CD4-positive, alpha-beta T cell (primary cell): Measurements from ENCODE around the gene TCAP. TPM values are rescaled to one million over a fixed set of nuclear protein-coding genes. Genes with fewer than 3 reads are reported as not detected.

Source experiments
- ATAC-seq: fragments of 200-7000 bp; cut with Tn5 transposase; one replicate; pipeline ENCODE4 v1.10.0; 2022; ENCODE audit warnings: mild to moderate bottlenecking; ENCODE audit not compliant: poor library complexity
- CTCF ChIA-PET: fragments of 350-600 bp; sonication (Branson Sonifier 250); formaldehyde crosslinking; loops from one replicate; lab custom pipeline; 2021; ENCODE audit warnings: antibody characterized with exemption, inconsistent platforms; lab: Charles Lee
- POLR2A ChIA-PET: fragments of 350-600 bp; sonication (Branson Sonifier 250); formaldehyde crosslinking; loops from one replicate; lab custom pipeline; 2021; ENCODE audit warnings: antibody characterized with exemption, inconsistent platforms; lab: Charles Lee
- DNase-seq, 14 experiments: peaks; one replicate each; pipeline ENCODE4 v3.0.0-alpha.2; 2013 to 2020; ENCODE audit warnings: mixed read lengths in 2 of 14
- H3K27ac ChIP-seq, 2 donors: one replicate each; pipeline versions ENCODE4 v1.5.1 to v1.7.0; 2013; ENCODE audit warnings: low read length in 2 of 2, low read depth in 1 of 2, mild to moderate bottlenecking in 1 of 2
- H3K27me3 ChIP-seq, 2 experiments: 1 replicate in 1 of 2; 2 replicates in 1 of 2; pipeline versions ENCODE4 v1.6.1 to v1.7.0; 2013; ENCODE audit warnings: low read length in 2 of 2, control low read depth in 1 of 2, mild to moderate bottlenecking in 1 of 2, moderate library complexity in 1 of 2; ENCODE audit not compliant: insufficient read depth in 2 of 2, control insufficient read depth in 1 of 2
- H3K36me3 ChIP-seq: one replicate; pipeline ENCODE4 v1.6.1; 2013; ENCODE audit warnings: low read length, control low read depth; ENCODE audit not compliant: insufficient read depth
- H3K4me1 ChIP-seq: one replicate; pipeline ENCODE4 v1.6.1; 2013; ENCODE audit warnings: low read length, control low read depth; ENCODE audit not compliant: insufficient read depth
- H3K4me3 ChIP-seq: one replicate; pipeline ENCODE4 v1.5.1; 2013; ENCODE audit warnings: mild to moderate bottlenecking, low read length, moderate library complexity
- H3K9me3 ChIP-seq, 2 experiments: 1 replicate in 1 of 2; 2 replicates in 1 of 2; pipeline versions ENCODE4 v1.6.1 to v1.7.0; 2013; ENCODE audit warnings: low read length in 2 of 2, mild to moderate bottlenecking in 2 of 2, control low read depth in 1 of 2, moderate library complexity in 1 of 2; ENCODE audit not compliant: control insufficient read depth in 1 of 2, insufficient read depth in 1 of 2
- H3K27ac Mint-ChIP-seq: one replicate; pipeline ENCODE4 v1.8.0; 2020; ENCODE audit warnings: mixed read lengths
- H3K27me3 Mint-ChIP-seq: one replicate; pipeline ENCODE4 v1.8.0; 2021; ENCODE audit warnings: mixed read lengths
- H3K36me3 Mint-ChIP-seq: one replicate; pipeline ENCODE4 v1.8.0; 2021; ENCODE audit warnings: low read depth, mixed read lengths
- H3K4me1 Mint-ChIP-seq: one replicate; pipeline ENCODE4 v1.8.0; 2021; ENCODE audit warnings: low read depth, mixed read lengths
- H3K4me3 Mint-ChIP-seq: one replicate; pipeline ENCODE4 v1.8.0; 2020; ENCODE audit warnings: mild to moderate bottlenecking, mixed read lengths
- H3K9me3 Mint-ChIP-seq: one replicate; pipeline ENCODE4 v1.8.0; 2020; ENCODE audit warnings: mixed read lengths
- CTCF ChIP-seq: fragments of 200-600 bp; IDR thresholded peaks from one replicate; pipeline ENCODE4 v1.8.0; 2022; ENCODE audit warnings: antibody characterized with exemption, mild to moderate bottlenecking
- intact Hi-C, 2 experiments: fragments of 100-400 bp; cut with DNase I in 1 of 2; cut with micrococcal nuclease in 1 of 2; formaldehyde crosslinking; loops; one replicate each; pipeline versions ENCODE4 v1.15.1 to v1.9.0; 2023 to 2025; cut with DNase I, micrococcal nuclease
- total RNA-seq, 174 experiments: library from RNA in 2 of 174; stranded (reverse) in 2 of 174; gene quantifications; one replicate each; pipeline ENCODE4 v1.2.3 and lab custom pipeline; 2021 to 2026

TCAP gene
- total RNA-seq, 2 experiments from 2014 or later, result 6.4 TPM

GRCh38 chr17:39688945-39689344 is 23.8 kb downstream of the TCAP start:
- H3K36me3 ChIP-seq, result peaks cover 15% of the 10 kb centered on the region
- Mint-ChIP-seq H3K27me3 (no peaks in the 10 kb centered on the region), H3K9me3 (no peaks in the 10 kb centered on the region), H3K27ac (peak overlapping the region; percentile 98), H3K4me3 (peak overlapping the region; percentile 100), H3K4me1 (peaks cover 31% of the 10 kb centered on the region), H3K36me3 (peaks cover 41% of the 10 kb centered on the region)
- H3K4me1 ChIP-seq, result peaks cover 19% of the 10 kb centered on the region
- intact Hi-C loops, result loop anchor here in 1 of 2 experiments (1.0 to 5.0 kb wide), 2 partner anchors 41 to 52 kb away; partner anchors contain the start of genes MIEN1 and STARD3
- DNase-seq (no peak), ATAC-seq (no peak)
- no peaks in the 10 kb centered on the region for H3K27me3 ChIP-seq
- CTCF ChIA-PET, result interaction anchor here (0.5 to 2.5 kb wide), 5 partner anchors 9 to 85 kb away, joined by 4 to 10 read pairs (median 5); no protein-coding TSS in a partner anchor
- TF ChIP-seq CTCF, result no peak
- H3K27ac ChIP-seq, result no peak overlapping the region
- H3K9me3 ChIP-seq, result no peaks in the 10 kb centered on the region
- H3K4me3 ChIP-seq, result peak overlapping the region; percentile 74
- POLR2A ChIA-PET, result interaction anchor here (0.7 to 2.1 kb wide), 3 partner anchors 34 to 266 kb away, joined by 3 to 19 read pairs (median 4); partner anchors contain the start of gene MIEN1

- POLR2A ChIA-PET, result no interaction called here
- H3K36me3 ChIP-seq, result peaks cover 2% of the 10 kb centered on the region
- no peaks in the 10 kb centered on the region for H3K9me3 Mint-ChIP-seq
- H3K27ac Mint-ChIP-seq, result no peak overlapping the region
- H3K36me3 Mint-ChIP-seq, result peaks cover 7% of the 10 kb centered on the region
- no peaks in the 10 kb centered on the region for H3K9me3 ChIP-seq
- peaks cover 8 to 10% of the 10 kb centered on the region in 2 experiments for H3K27me3 ChIP-seq
- no peak overlapping the region for H3K4me3 ChIP-seq
- CTCF ChIA-PET, result interaction anchor here (1.5 kb wide), 1 partner anchor 73 kb away, joined by 4 read pairs; no protein-coding TSS in a partner anchor
- no peak for TF ChIP-seq CTCF
- H3K4me1 Mint-ChIP-seq, result peaks cover 3% of the 10 kb centered on the region
- no peak overlapping the region for H3K4me3 Mint-ChIP-seq
- DNase-seq (no peak), ATAC-seq (no peak)
- no peak overlapping the region for H3K27ac ChIP-seq
- intact Hi-C loops, result no loop called here
- peaks cover 16% of the 10 kb centered on the region for H3K27me3 Mint-ChIP-seq
- no peaks in the 10 kb centered on the region for H3K4me1 ChIP-seq
Observed at GRCh38 chr17:39694593-39694992, 29.4 kb downstream of the TCAP start.

GRCh38 chr17:39695089-39695474 is 29.9 kb downstream of the TCAP start:
- peaks cover 1% of the 10 kb centered on the region for H3K4me1 ChIP-seq
- Mint-ChIP-seq H3K4me3 (no peak overlapping the region), H3K9me3 (no peaks in the 10 kb centered on the region), H3K27me3 (peaks cover 19% of the 10 kb centered on the region), H3K36me3 (peaks cover 7% of the 10 kb centered on the region), H3K27ac (no peak overlapping the region), H3K4me1 (peaks cover 6% of the 10 kb centered on the region)
- ChIA-PET CTCF (interaction anchor here (0.6 kb wide), 1 partner anchor 27 kb away, joined by 3 read pairs; the partner anchor contains the start of gene PNMT), POLR2A (no interaction called here)
- intact Hi-C loops, result no loop called here
- H3K27me3 ChIP-seq, result peaks cover 11 to 14% of the 10 kb centered on the region in 2 experiments
- no peaks in the 10 kb centered on the region for H3K9me3 ChIP-seq
- ATAC-seq, result no peak
- no peak overlapping the region for H3K4me3 ChIP-seq
- TF ChIP-seq CTCF, result no peak
- peaks cover 2% of the 10 kb centered on the region for H3K36me3 ChIP-seq
- no peak overlapping the region for H3K27ac ChIP-seq
- no peak for DNase-seq
